Mammary epithelial cell (primary cell): ENCODE data around the gene AKIP1.
A peak's percentile ranks its signal among the peaks of the same experiment; 100 is the strongest.

ENCODE experiments used
- CTCF ChIP-seq, 2 donors: IDR thresholded peaks in 1 of 2; conservative IDR thresholded peaks in 1 of 2; 2 replicates each; pipeline ENCODE4 v1.5.1; 2011 to 2012; ENCODE audit warnings: inconsistent platforms in 2 of 2, low read length in 2 of 2, mild to moderate bottlenecking in 2 of 2, control low read depth in 1 of 2, low read depth in 1 of 2; ENCODE audit not compliant: insufficient read depth in 1 of 2; ENCODE audit errors: extremely low read depth in 1 of 2
- EZH2 ChIP-seq: IDR thresholded peaks from 2 replicates; pipeline ENCODE4 v1.6.1; 2012; ENCODE audit warnings: low read length, inconsistent platforms, borderline replicate concordance

- peak; percentile 71 to 77 for TF ChIP-seq CTCF (conservative IDR thresholded peaks at IDR 0.05 in 1 of 2, IDR thresholded peaks at IDR 0.05 in 1 of 2; ENCODE audit: extremely low read depth in 1 of 2, insufficient read depth in 1 of 2, low read depth in 1 of 2, low read length in 2 of 2)
- no peak for TF ChIP-seq EZH2
These were observed 48.7 kb downstream of the AKIP1 start for GRCh38 chr11:8959546-8960166.
